Sigmoid colon (tissue), 4 donors: ENCODE results near the gene OR2A14.

Source experiments
- EP300 ChIP-seq, 4 donors: sonication (generic); formaldehyde crosslinking; IDR thresholded peaks; one replicate each; pipeline ENCODE4 v1.6.1; 2017; ENCODE audit warnings: antibody characterized with exemption in 4 of 4
- POLR2A ChIP-seq, 2 donors: fragments of 450-650 bp; IDR thresholded peaks; one replicate each; pipeline ENCODE4 v1.6.1; 2016; ENCODE audit warnings: antibody characterized with exemption in 2 of 2, mild to moderate bottlenecking in 2 of 2, moderate library complexity in 2 of 2
- POLR2AphosphoS5 ChIP-seq, 4 donors: sonication (generic); formaldehyde crosslinking; IDR thresholded peaks; one replicate each; pipeline ENCODE4 v1.6.1; 2017; ENCODE audit warnings: antibody characterized with exemption in 4 of 4
- TF ChIP-seq, protein P1 (sequence below), 4 experiments: fragments of 450-650 bp in 3 of 4; fragments of 200-600 bp in 1 of 4; IDR thresholded peaks; one replicate each; pipeline ENCODE4 v1.5.1; 2016 to 2019; ENCODE audit warnings: antibody characterized with exemption in 4 of 4, mild to moderate bottlenecking in 3 of 4, moderate library complexity in 2 of 4

DNA sequence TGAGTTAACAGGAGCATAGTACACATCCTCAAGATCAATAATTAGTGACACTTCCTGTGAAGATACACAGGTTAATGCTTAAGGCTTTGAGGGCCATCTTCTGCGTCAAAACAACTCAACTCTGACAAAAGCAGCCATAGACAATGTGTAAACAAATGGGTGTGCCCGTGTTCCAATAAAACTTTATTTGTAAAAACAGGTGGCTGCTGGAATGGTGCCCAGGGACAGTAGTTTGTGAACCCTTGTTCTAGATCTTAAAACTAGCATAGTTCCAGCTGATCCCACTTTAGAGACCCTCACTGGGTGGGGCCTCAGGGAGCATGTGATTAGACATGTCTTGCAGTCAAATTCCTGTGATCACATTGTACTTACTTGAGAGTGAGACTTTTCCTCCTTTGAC is 7.8 kb downstream of the OR2A14 start:
- TF ChIP-seq, protein P1, sequence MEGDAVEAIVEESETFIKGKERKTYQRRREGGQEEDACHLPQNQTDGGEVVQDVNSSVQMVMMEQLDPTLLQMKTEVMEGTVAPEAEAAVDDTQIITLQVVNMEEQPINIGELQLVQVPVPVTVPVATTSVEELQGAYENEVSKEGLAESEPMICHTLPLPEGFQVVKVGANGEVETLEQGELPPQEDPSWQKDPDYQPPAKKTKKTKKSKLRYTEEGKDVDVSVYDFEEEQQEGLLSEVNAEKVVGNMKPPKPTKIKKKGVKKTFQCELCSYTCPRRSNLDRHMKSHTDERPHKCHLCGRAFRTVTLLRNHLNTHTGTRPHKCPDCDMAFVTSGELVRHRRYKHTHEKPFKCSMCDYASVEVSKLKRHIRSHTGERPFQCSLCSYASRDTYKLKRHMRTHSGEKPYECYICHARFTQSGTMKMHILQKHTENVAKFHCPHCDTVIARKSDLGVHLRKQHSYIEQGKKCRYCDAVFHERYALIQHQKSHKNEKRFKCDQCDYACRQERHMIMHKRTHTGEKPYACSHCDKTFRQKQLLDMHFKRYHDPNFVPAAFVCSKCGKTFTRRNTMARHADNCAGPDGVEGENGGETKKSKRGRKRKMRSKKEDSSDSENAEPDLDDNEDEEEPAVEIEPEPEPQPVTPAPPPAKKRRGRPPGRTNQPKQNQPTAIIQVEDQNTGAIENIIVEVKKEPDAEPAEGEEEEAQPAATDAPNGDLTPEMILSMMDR (IDR thresholded peaks at IDR 0.05): no peak
- TF ChIP-seq POLR2A (IDR thresholded peaks at IDR 0.05) (no peak), POLR2AphosphoS5 (IDR thresholded peaks at IDR 0.05) (no peak), EP300 (IDR thresholded peaks at IDR 0.05) (no peak)
